Measurements from ENCODE around the gene PKHD1. TPM values are rescaled to one million over a fixed set of nuclear protein-coding genes. Genes with fewer than 3 reads are reported as not detected.

The PKHD1 gene
- total and polyA plus RNA-seq, 9 donors, result 0.01 to 0.12 (median 0.05) TPM; not detected in 3

- no peaks in the 10 kb centered on the region for H3K9me3 ChIP-seq
- TF ChIP-seq EP300 (IDR thresholded peaks at IDR 0.05), result no peak
- no peak for TF ChIP-seq POLR2A (IDR thresholded peaks at IDR 0.05)
- no peak for TF ChIP-seq CTCF (IDR thresholded peaks at IDR 0.05)
- H3K4me1 ChIP-seq (ENCODE audit: insufficient read depth), result no peaks in the 10 kb centered on the region
- H3K4me3 ChIP-seq, result no peak overlapping the region
- DNase-seq, result no peak
- no peaks in the 10 kb centered on the region for H3K36me3 ChIP-seq
- intact Hi-C loops (cut with DNase I), result no loop called here
- no peak overlapping the region for H3K27ac ChIP-seq
- 67 to 80% (median 74%) methylated on average over 5 of the region's 5 CpGs for WGBS, 3 donors
- no peaks in the 10 kb centered on the region for H3K27me3 ChIP-seq
Measured at GRCh38 chr6:51777618-51778017, 309.8 kb downstream of the PKHD1 start.

DNA sequence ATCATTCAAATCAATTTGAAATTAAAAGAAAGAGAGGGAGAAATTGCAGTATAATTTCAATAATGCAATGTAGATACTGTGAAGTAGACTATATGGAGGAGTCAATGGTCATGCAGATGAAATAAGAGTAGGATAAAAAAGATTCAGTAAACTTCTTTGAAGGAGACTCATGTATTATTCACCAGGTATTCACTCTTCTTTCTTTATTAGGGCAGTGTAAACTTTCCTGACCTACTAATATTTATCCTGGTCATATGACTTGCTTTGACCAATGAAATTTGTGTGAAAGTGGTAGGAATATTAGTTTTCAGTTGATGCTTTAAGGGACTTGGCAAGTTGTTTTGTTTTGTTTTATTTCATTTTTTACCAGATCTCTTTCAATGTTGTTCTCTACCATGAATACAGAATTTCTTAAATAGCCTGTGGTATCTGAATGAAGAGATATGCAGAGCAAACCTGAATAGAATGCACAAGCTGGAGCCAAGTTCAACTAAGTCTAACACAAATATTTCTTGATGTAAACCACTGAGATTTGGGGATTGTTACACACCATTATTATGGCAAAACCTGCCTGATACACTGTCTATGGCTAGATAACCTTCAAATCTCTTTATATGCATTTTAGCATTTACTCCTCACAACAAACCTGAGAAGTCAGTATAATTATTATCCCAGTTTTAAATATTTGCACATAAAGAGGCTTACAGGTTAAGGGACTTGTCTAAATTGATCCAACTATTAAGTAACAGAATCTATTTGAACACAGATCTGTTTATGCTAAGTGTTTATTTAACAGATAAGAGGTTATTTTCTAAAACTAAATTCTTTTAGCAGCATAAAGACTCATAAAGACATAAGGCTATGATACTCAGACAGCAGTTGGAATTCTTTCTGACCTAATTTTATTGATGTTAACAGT lies 311.2 kb downstream of the PKHD1 start:
- intact Hi-C loops (cut with DNase I), result no loop called here
- no peaks in the 10 kb centered on the region for H3K27me3 ChIP-seq
- H3K27ac ChIP-seq, result no peak overlapping the region
- DNase-seq, result no peak
- H3K4me1 ChIP-seq (ENCODE audit: insufficient read depth), result no peaks in the 10 kb centered on the region
- H3K36me3 ChIP-seq, result no peaks in the 10 kb centered on the region
- H3K9me3 ChIP-seq, result no peaks in the 10 kb centered on the region
- H3K4me3 ChIP-seq, result no peak overlapping the region
- TF ChIP-seq CTCF (IDR thresholded peaks at IDR 0.05), result no peak
- TF ChIP-seq POLR2A (IDR thresholded peaks at IDR 0.05), result no peak
- TF ChIP-seq EP300 (IDR thresholded peaks at IDR 0.05), result no peak

DNA sequence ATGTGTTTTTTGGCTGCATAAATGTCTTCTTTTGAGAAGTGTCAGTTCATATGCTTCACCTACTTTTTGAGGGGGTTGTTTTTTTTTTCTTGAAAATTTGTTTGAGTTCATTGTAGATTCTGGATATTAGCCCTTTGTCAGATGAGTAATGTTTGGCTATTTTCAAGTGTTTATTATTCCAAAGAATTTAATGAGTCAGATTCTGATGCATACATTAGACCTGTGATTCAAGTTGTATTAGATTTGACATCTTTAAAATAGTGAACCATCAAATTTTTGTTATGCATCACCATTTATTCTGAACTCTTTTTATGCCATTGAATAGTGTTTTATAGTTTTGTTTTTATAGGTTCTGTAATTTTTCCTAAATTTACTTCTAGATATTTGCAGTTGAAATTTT lies 319.3 kb downstream of the PKHD1 start:
- no peak overlapping the region for H3K4me3 ChIP-seq
- TF ChIP-seq CTCF (IDR thresholded peaks at IDR 0.05), result no peak
- no peak for TF ChIP-seq EP300 (IDR thresholded peaks at IDR 0.05)
- TF ChIP-seq POLR2A (IDR thresholded peaks at IDR 0.05), result no peak
- DNase-seq, result no peak
- H3K4me1 ChIP-seq (ENCODE audit: insufficient read depth), result no peaks in the 10 kb centered on the region
- no peaks in the 10 kb centered on the region for H3K36me3 ChIP-seq
- H3K9me3 ChIP-seq, result no peaks in the 10 kb centered on the region
- H3K27me3 ChIP-seq, result no peaks in the 10 kb centered on the region
- no peak overlapping the region for H3K27ac ChIP-seq
- intact Hi-C loops (cut with DNase I), result no loop called here

- no peaks in the 10 kb centered on the region for H3K27me3 ChIP-seq
- H3K4me1 ChIP-seq (ENCODE audit: insufficient read depth), result no peaks in the 10 kb centered on the region
- TF ChIP-seq POLR2A (IDR thresholded peaks at IDR 0.05) (no peak), CTCF (IDR thresholded peaks at IDR 0.05) (no peak), EP300 (IDR thresholded peaks at IDR 0.05) (no peak)
- H3K4me3 ChIP-seq, result no peak overlapping the region
- H3K27ac ChIP-seq, result no peak overlapping the region
- WGBS, 3 donors, result 89 to 92% (median 91%) methylated on average over 1 of the region's 1 CpG
- DNase-seq, result no peak
- intact Hi-C loops (cut with DNase I), result no loop called here
- no peaks in the 10 kb centered on the region for H3K36me3 ChIP-seq
- H3K9me3 ChIP-seq, result no peaks in the 10 kb centered on the region
Measured at GRCh38 chr6:51765230-51765629, 322.2 kb downstream of the PKHD1 start.
